ENCODE data around the gene ZFYVE9.
"Not testable (repeated sequence)": the region's sequence is repeated elsewhere in the genome, so short reads cannot be mapped to it uniquely, and the experiment has no call there.

Gene ZFYVE9

GRCh38 chr1:52152572-52152971 is 10.7 kb downstream of the ZFYVE9 start:
- DNase-seq: no peak

- no peak for DNase-seq
Measured at GRCh38 chr1:52153010-52153409, 11.1 kb downstream of the ZFYVE9 start.

GRCh38 chr1:52153898-52154297 is 12.0 kb downstream of the ZFYVE9 start:
- no peak for DNase-seq

DNA sequence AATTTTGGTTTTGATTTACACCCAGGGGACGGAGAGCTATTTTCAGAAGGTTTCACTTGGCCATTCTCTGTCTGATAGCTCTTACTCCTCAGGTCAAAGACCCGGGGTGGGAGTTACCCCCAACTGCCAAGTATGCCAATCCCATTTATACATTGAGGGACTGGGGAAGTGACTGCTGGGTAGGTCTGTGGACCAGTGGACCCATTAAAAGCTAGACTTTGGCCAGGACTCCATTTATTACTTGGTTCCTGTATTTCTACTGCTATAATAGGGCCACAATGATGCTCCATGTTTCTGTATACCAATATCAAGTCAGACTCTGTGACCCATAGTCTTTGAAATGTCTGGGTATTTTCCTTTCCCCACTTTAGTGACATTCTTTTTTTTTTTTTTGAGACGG is 14.6 kb downstream of the ZFYVE9 start:
- DNase-seq: no peak

- DNase-seq: no peak
Measured at GRCh38 chr1:52157582-52157981, 15.7 kb downstream of the ZFYVE9 start.

DNA sequence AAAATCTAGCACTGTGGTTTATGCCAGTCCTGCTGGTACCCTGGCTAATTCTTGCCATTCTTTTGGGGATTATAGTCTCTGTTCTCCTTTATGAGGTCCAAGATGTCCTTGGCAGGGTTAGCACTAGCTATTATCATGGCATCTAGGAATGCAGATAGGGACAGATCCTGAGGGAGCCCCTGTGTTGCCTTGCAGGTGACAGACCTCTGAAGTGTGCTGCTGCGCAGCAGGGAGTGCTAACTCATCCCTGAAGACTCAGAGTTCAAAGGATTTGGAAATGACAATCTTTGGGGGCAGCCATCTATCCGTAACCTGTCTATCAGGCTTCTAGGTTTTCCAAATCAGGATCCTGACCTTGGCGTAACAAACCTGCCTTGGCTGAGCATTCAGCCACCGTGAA is 16.3 kb downstream of the ZFYVE9 start:
- no peak for DNase-seq

DNA sequence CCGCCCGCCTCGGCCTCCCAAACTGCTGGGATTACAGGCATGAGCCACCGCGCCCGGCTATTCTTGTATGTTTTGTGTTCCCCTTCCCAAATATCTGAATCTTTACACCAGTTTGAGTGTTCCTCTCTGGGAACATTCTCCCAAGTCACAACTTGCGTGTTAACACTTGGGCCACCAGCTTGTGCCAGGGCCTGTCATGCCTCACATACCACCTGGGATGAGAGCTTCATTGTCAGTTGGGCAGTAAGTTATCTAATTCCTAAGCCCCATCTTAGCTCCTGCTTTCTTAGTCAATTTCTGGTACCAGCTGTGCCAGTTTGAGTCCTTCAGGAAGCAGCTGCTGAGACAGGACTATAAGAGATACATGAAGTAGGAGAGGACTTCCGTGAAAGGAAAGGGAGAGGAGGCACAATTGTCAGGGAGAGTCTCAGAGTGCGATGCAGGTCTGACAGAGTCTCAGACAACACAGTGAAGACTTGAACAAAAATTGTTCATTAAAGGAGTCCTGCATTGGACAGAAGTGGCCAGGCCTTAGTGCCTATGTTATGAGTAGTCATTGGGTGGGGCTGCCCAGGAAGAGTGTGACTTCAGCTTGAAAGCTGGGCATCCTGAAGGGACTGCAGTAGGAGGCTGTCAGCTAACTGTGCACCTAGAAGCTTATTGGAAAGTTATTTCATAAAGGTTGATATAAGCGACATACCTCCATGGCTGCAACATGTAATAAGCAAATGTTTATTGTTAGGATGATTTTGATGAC is 17.3 kb downstream of the ZFYVE9 start:
- DNase-seq: no peak

DNA sequence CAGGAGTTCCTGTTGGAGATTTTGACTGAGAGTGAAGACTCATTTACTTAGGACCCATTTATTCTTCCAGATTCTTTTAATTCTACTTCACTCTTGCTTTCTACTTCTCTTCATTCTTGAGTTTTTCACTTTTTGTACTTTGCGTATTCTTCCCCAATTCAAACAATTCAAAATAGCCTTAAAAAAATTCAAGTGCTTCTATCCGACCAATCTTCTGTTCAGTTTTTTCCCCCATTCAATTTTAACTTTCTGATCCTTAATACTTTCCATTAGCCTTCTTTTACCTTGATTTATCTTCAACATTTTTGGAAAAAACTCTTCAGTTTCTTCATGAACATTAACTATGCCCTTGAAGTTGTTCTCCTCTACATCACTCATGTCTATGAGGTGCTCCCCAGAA is 21.1 kb downstream of the ZFYVE9 start:
- DNase-seq: no peak

GRCh38 chr1:52164604-52165003 is 22.7 kb downstream of the ZFYVE9 start:
- DNase-seq: no peak

DNA sequence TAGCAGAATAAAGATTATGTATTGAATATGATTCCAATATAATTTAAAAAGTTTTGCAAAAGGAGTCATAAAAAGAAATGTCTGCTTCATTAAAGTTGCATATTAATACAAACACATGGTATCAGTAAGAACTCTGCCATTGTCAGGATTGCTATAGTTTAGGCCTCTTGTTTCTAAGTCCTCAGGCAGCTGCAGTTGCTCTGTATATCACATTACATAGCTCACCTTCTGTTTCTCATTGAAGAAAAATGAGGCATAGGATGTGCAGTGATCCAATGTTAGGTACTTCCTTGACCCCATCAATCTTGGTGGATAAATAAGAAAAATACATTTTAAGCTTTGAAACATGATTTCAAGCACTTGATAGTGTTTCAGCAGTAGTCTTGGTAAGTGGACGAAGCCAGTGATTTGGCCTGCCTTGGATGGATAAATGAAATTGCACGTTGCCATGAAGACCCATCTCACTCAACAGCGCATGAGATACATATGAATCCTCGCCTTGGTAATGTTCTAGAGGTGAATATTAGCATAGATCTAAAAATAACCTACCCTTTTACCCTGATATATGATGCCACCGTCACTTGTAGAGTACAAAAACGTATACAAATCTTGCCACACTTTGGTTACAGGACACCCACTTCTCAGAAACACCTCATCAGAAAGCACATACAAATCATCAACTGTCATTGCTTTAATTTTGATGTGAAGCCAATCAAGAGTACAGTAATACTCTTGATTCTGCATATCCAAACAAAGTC is 25.3 kb downstream of the ZFYVE9 start:
- DNase-seq: no peak

GRCh38 chr1:52168373-52169080 is 26.6 kb downstream of the ZFYVE9 start:
- DNase-seq: no peak

- DNase-seq: not testable (repeated sequence)
Measured at GRCh38 chr1:52171149-52171548, 29.3 kb downstream of the ZFYVE9 start.

GRCh38 chr1:52179073-52179472 is 37.2 kb downstream of the ZFYVE9 start:
- DNase-seq: no peak

DNA sequence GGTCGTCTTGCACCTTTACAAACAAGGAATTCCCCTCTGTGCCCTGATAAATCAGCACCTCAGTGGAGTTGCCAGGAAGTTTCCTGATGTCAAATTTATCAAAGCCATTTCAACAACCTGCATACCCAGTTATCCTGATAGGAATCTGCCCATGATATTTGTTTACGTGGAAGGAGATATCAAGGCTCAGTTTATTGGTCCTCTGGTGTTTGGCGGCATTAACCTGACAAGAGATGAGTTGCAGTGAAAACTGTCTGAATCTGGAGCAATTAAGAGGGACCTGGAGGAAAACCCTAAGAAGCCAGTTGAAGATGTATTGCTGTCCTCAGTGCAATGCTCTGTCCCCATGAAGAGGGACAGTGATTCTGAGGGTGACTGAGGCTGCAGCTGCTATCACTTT is 38.3 kb downstream of the ZFYVE9 start:
- no peak for DNase-seq

GRCh38 chr1:52181759-52182158 is 39.9 kb downstream of the ZFYVE9 start:
- not testable (repeated sequence) for DNase-seq

DNA sequence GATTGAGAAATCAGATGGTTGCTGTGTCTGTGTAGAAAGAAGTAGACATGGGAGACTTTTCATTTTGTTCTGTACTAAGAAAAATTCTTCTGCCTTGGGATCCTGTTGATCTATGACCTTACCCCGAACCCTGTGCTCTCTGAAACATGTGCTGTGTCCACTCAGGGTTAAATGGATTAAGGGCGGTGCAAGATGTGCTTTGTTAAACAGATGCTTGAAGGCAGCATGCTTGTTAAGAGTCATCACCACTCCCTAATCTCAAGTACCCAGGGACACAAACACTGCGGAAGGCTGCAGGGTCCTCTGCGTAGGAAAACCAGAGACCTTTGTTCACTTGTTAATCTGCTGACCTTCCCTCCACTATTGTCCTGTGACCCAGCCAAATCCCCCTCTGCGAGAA is 40.4 kb downstream of the ZFYVE9 start:
- DNase-seq: not testable (repeated sequence)

- no peak for DNase-seq
Measured at GRCh38 chr1:52182874-52183400, 41.0 kb downstream of the ZFYVE9 start.

GRCh38 chr1:52186449-52186848 is 44.6 kb downstream of the ZFYVE9 start:
- no peak for DNase-seq

DNA sequence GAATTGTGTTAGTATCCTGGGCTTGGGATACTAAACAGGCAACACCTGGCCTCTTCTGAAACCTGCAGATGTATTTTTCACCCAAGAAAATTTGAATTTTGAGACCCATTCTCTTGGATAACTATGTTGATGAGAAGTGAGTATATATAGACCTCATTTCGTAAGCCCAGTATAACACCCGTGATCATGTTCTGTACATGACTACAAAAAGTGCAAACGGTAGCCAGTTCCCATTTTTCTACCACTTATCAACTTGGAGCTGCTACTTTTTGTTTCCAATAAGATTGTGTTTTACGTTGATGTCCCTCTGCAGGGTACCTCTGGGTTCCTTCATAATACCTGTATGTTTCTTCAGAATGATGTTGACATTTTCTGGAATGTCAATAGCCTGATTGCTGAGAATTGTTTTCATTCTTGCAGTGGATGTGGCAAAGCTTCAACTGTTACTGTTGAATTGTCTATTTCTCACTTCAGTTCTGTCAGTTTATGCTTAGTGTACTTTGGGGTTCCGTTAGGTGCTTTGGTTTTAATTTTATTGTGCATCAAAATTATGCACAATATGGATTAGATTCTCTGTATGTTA is 48.1 kb downstream of the ZFYVE9 start:
- DNase-seq: no peak

GRCh38 chr1:52190500-52191252 is 48.8 kb downstream of the ZFYVE9 start:
- DNase-seq: no peak

GRCh38 chr1:52191395-52191965 is 49.6 kb downstream of the ZFYVE9 start:
- no peak for DNase-seq

DNA sequence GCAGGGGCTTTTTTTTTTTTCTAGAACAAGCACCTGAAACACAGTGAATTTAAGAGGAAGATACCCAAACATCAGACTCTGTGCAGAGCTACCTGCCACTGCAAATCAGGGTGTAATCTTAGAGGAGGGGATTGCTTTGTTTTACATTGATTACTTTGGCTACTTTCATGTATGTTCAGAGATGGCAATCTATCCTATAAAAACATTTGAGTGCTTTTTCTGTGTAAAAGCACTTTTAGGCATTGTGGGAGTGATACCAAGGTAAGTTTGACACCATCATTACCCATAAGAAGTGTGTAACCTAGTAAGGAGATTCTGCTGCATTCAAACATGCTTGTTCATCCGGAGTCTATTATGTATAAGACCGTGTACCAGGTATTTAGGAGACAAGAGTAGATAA is 50.1 kb downstream of the ZFYVE9 start:
- no peak for DNase-seq

All from effector CD4-positive, alpha-beta T cell (primary cell).